ENCODE results near the gene NPAS4.

GRCh38 chr11:66475349-66476172, 54.7 kb downstream of the NPAS4 start:
- TF ChIP-seq MXI1 (IDR thresholded peaks at IDR 0.05; ENCODE audit: borderline replicate concordance, low read depth, low read length), result no peak
- no peak for TF ChIP-seq CTCF (CRISPR knock-in tag; IDR thresholded peaks at IDR 0.05)
- no peak for TF ChIP-seq ZNF768 (CRISPR knock-in tag; IDR thresholded peaks at IDR 0.05)
- TF ChIP-seq ETV6 (CRISPR knock-in tag; conservative IDR thresholded peaks at IDR 0.05), result no peak
- TF ChIP-seq PAWR (CRISPR knock-in tag; IDR thresholded peaks at IDR 0.05; ENCODE audit: borderline replicate concordance), result no peak
- TF ChIP-seq ATAD3A (CRISPR knock-in tag; IDR thresholded peaks at IDR 0.05), result no peak
- TF ChIP-seq HMGXB4 (CRISPR knock-in tag; IDR thresholded peaks at IDR 0.05; ENCODE audit: borderline replicate concordance in 1 of 2, low read depth in 1 of 2), result no peak
- no peak for TF ChIP-seq EZH2 (conservative IDR thresholded peaks at IDR 0.05; ENCODE audit: low read depth, low read length)
- TF ChIP-seq ADNP (CRISPR knock-in tag; IDR thresholded peaks at IDR 0.05), result no peak
- no peak for TF ChIP-seq GABPA (IDR thresholded peaks at IDR 0.05; ENCODE audit: low read depth, low read length)
- no peak for TF ChIP-seq GABPA (CRISPR knock-in tag; IDR thresholded peaks at IDR 0.05; ENCODE audit: low read depth)
- TF ChIP-seq MYC (CRISPR knock-in tag; IDR thresholded peaks at IDR 0.05; ENCODE audit: borderline replicate concordance), result no peak

Measured in HepG2 (cell line).